Colon (tissue), 2 donors: ENCODE measurements around the gene C22orf23.
"Not testable (repeated sequence)": the region's sequence is repeated elsewhere in the genome, so short reads cannot be mapped to it uniquely, and the experiment has no call there.

Source experiments
- FAIRE-seq: peaks from 2 replicates; lab custom pipeline; 2012; peaks lifted over from hg19 to GRCh38; lab: Jason Lieb, UNC
- donor health status: control.
- donor health status: control.

Gene C22orf23

GRCh38 chr22:37982151-37982785 lies 28.9 kb upstream of the C22orf23 start:
- FAIRE-seq, result no peak

DNA sequence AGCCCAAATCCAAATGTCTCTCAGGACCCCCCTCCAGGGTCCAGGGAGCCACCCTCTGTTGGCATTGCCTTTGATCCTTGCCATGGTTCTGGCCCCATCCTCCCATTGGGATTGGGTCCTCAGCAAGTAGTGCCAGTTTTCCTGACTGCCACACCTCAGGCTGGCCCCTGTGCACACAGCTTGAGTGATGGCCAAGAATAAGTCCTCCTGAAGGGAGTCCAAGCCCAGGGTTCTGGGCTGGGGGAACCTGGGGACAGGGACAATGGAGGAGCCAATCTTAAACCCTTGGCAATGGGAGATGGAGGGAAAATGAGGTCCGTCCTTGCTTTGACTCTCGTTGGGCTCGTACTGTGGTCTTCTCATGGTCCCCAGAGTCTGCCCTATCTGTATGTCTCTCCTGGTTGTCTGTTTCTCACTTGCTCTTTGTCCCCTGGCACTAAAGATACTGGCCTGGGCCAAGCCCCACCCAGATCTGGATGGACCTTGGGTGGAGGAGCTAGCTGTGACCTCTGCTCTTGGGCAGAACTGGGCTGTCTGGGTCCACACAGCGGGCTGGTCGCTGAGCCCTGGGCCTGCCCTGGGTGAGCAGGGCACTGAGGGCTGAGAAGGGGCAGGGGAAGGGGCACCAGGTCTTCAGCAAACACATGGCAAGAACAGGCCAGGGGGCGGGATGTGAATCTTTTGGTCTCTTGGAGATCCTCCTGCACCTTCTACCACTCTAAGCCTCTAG lies 28.0 kb upstream of the C22orf23 start:
- FAIRE-seq, result no peak

- FAIRE-seq, result no peak
Observed at GRCh38 chr22:37979782-37980181, 26.4 kb upstream of the C22orf23 start.

DNA sequence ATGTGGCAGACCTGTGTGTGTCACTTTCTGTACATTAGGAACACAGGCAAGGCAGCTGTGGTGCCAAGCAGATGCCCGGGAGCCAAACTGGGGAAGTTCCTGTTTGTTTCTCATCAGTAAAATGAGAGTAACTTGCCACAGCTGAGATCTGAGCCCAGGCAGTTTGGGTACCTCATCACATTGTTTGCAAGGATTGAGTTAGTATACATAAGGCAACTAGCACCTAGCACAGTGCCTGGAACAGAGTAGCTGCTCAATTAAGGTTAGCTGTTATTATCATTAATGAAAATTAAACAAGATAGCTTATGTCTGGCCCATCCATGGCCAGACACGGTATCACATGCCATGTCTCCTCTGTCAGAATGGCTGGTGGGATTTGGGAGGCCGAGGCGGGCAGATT lies 23.1 kb upstream of the C22orf23 start:
- FAIRE-seq, result no peak

DNA sequence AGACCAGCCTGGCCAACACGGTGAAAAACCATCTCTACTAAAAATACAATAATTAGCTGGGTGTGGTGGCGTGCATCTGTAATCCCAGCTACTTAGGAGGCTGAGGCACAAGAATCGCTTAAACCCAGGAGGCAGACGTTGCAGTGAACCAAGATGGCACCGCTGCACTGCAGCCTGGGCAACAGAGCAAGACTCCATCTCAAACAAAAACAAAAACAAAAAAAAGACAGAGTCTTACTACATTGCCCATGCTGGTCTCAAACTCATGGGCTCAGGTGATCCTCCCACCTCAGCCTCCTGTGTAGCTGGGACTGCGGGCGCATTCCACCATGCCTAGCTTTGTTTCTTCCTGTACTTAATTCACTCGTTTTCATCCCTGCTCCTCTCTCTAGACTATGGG lies 22.6 kb upstream of the C22orf23 start:
- FAIRE-seq, result not testable (repeated sequence)

DNA sequence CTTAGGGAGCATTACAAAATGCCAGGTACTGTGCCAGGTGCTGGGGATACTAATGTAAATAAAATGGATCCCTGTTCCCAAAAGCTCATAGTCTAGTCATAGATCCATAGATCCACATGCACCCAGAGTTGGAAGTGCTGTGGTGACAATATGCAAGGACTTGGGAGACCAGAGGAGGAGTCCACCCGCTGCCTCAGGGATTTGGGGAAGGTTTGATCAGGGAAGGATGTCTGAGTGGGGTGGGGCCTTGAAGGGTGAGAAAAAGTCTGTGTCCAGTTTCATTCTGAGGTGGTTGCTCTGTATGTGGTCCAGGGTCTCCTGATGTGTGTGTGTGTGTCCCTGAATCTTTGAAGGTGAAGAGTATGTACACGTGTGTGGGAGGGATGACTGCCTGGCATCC lies 21.8 kb upstream of the C22orf23 start:
- no peak for FAIRE-seq

DNA sequence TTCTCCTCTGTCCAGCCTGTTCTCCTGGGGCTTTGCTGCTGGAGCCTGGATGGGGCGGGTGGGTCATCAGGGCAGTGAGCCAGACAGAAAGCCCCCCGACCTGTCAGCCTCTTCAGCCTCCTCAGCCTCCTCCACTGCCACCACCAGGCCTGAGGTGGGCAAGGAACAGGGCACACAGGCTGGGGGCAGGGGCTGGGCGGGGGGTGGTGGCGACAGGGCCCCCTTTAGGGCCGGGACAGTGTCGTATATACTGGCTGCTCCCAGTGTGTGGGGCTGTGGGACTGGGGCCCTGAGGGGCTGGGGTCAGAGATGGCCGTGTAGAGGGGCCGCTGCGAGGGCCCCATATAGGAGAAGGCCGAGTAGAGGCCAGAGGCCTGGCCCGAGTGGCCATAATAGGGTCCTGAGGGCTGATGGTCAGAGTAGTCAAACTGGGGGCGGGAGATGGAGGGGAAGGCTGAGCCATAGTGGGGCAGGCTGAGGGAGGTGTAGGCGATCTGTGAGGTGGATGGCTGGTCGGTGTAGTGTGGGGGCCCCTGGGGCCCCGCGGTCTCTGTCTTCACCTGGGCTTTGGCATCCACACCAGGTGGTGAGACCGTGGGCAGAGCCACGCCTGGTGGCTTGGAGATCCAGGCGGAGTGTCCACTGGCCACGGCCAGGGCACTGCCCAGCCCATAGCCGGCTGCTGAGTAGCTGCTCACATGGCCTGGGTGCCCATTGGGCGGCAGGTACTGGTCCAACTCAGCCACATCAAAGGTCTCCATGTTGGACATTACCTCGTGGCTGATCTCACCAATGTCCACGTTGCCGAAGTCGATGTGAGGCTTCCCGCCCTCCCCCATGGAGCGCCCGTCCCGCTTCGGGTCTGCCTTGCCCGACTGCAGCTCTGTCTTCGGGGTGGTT lies 20.1 kb upstream of the C22orf23 start:
- FAIRE-seq, result no peak

GRCh38 chr22:37972527-37972926 lies 19.1 kb upstream of the C22orf23 start:
- FAIRE-seq, result no peak

- no peak for FAIRE-seq
Observed at GRCh38 chr22:37971475-37972434, 18.4 kb upstream of the C22orf23 start.

GRCh38 chr22:37970864-37971263 lies 17.5 kb upstream of the C22orf23 start:
- FAIRE-seq, result no peak

GRCh38 chr22:37968452-37969251 lies 15.3 kb upstream of the C22orf23 start:
- FAIRE-seq, result no peak

- FAIRE-seq, result no peak
Observed at GRCh38 chr22:37967637-37968451, 14.4 kb upstream of the C22orf23 start.

DNA sequence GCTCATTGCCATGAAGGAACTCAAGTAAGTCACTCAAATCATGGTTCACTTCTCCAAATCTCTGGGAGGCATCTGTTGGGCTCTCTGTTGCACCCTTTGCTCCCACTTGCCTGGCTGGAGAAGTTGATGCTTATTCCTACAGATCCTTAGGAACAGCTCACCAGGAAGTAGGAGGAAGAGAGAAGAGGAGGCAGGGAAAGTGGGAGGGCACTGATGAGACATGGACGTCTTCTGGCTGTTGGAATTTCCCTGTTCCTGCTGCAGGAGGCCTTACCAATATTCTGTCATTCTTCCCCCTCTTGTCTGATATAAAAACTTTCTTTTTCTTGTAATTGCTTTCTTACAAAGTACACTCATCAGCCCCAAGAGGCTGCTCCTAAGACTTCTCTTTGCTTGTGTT lies 13.7 kb upstream of the C22orf23 start:
- FAIRE-seq, result no peak

DNA sequence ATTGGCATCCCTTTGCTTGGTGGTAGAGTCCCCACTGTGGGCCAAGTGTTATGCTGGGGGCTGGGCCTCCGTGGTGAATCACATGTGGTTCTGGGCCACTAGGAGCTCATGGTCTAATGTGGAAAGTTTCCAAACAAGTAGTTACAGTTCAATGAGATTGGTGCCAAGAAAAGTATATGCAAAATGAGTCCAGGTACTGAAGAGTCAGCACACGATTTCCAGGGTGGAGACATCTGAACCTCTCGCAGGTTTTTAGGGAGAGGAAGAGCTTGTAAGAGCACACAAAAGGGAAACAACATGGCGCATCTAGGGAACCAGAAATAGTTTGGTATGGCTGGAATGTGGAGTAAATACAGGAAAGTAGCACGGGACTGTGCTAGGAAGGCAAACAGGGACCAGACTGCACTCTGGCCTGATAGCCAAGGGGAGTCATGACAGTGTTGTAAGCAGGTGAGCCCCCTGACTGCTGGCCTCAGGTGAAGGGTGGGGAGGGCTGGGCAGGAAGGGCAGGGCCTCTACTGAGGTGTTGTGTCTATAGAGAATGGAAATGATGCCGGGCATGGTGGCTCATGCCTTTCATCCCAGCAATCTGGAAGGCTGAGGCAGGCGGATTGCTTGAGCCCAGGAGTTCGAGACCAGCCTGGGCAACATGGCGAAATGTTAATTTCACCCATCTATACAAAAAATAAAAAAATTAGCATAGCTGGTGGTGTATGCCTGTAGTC lies 12.7 kb upstream of the C22orf23 start:
- FAIRE-seq, result no peak

- no peak for FAIRE-seq
Observed at GRCh38 chr22:37961062-37961461, 7.7 kb upstream of the C22orf23 start.

DNA sequence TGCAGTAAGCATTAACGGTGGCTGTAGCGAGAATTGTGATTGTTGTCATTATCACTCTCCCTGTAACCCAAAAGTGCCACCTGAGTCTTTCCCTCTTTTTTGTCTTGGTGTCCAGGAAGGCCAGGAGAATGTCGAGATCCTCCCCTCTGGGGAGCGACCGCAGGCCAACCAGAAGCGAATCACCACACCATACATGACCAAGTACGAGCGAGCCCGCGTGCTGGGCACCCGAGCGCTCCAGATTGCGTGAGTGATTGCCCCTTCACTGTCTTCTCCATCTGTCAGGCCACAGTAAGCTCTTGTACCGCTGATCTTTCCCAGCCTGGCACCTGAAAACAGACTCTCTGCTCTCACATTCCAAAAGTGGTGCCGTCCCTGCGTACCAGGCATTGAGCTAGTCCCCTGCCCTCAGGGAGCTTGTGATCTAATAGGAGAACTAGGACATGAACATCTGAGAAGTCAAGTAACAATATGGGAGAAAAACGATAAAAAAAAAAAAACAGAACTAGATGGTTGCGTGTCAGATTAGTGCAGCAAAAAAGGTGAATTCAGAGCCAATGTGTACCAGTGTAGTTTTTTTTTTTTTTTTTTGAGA lies 5.9 kb upstream of the C22orf23 start:
- no peak for FAIRE-seq

DNA sequence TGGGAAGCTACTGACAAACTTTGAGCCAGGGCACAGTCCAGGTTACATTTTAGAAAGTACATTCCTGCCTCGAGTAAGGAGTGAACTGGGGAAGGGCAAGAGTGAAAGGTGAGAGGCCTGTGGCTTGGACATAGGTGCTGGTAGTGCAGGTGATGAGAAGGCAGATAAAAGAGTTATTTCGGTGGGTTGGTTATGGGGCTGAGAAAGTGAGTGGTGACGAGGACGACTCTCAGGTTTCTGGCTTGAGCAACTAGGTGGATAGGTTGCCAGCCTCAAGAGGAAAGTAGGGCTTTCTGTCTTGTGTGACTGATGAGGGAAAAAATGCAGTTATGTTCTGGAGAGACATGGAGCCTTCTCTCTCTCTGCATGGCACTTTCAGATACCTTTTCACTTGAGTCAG lies 3.8 kb upstream of the C22orf23 start:
- FAIRE-seq, result no peak

GRCh38 chr22:37955825-37956397 lies 2.5 kb upstream of the C22orf23 start:
- not testable (repeated sequence) for FAIRE-seq

GRCh38 chr22:37954686-37955085 lies 1.3 kb upstream of the C22orf23 start:
- FAIRE-seq, result no peak
